GM18873 (cell line): ENCODE data around the gene IZUMO1R.
"Not testable (repeated sequence)": the region's sequence is repeated elsewhere in the genome, so short reads cannot be mapped to it uniquely, and the experiment has no call there.

ENCODE experiments used
- ATAC-seq: cut with Tn5 transposase; IDR thresholded peaks from one replicate; pipeline ENCODE4 v1.9.1; 2021; ENCODE audit warnings: mild to moderate bottlenecking, moderate library complexity, moderate number of reproducible peaks; ENCODE audit not compliant: unreplicated experiment, low FRiP score

IZUMO1R gene

DNA sequence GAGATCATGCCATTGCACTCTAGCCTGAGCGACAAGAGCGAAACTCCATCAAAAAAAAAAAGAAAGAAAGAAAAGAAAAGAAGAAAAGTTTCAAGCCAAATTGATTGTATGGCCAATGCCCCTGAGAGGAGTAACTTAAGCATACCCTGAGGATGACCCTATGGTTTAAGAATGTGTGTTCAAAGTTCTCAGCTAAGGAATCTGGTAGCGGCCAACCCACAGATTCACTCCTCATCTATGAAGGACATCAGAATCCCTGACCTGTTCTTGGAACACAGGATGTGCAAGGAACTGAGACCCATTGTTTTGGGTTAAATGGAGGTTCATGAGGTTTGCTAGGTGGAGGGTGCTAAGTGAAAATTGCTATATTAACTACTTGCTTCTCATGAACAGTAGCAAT is 18.1 kb downstream of the IZUMO1R start:
- no peak for ATAC-seq

DNA sequence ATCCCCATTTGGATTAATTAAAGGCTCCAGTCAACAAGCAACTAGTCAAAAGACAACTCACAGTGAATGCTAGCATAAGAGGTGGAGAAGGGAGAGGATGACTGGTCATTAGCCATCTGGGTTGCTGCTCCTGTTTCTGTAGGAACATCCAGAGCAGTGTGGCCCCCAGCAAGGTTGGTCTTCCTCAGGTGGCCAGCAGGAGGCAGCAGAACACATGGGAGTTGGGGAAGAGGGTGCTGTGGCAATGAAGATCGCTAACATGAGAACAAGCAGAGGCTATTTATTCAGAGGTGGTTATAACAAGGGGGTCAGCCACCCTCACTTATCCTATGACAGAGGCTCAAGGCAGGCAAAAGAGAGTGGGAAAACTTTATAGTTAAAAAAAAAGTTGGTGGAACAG is 21.3 kb downstream of the IZUMO1R start:
- ATAC-seq = peak; percentile 78

DNA sequence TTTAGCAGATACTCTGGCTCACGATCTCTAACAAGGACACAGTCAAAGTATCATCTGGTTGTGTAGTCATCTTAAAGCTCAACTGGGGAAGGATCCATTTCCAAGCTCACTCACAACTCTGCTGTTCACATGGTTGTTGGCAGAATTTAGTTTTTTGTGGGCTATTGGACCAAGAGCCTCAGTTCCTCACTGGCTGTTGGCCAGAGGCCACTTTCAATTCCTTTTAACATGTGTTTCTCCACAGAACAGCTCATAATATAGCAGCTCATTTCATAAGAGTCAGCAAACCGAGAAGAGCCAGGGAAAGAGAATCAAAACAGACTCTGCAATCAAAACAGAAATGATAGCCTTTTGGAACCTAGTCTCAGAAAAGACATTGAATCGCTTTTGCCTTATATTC is 22.6 kb downstream of the IZUMO1R start:
- ATAC-seq = no peak

DNA sequence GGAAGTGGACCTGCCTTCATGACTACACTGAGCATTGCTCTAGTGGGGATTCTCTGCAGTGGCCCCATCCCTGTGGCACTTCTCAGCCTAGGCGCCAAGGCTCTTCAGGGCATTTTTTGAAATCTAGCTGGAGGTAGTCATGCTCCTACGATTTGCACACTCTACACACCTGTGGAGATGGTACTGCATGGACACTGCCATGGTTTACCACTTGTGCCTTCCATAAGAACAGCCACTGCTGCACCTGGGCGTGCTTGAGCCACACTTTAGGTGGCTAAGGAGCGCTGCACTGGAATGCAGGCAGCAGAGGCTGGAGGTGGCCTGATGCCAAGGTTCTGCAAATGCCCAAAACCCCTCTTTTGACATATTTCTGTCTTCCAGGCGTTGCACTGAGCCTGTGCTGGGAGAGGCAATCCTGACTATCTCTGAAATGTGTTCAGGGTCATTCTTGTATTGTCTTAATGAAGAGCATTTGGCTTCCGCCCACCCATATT is 24.3 kb downstream of the IZUMO1R start:
- ATAC-seq = no peak

DNA sequence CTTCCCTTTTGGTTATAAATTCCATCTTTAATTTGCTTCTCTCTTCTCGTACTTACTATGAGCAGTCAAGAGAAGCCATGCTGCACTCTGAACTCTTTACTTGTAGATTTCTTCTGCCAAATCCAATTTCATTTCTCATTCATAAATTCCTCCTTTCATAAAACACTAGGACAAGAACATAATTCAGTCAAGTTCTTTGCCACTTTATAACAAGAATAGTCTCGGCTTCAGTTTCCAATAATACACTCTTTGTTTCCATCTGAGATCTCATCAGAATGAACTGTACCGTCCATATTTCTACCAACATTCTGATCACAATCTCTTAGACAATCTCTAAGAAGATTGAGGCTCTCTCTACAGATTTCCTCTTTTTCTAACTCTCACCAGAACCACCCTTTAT is 25.1 kb downstream of the IZUMO1R start:
- ATAC-seq = no peak

DNA sequence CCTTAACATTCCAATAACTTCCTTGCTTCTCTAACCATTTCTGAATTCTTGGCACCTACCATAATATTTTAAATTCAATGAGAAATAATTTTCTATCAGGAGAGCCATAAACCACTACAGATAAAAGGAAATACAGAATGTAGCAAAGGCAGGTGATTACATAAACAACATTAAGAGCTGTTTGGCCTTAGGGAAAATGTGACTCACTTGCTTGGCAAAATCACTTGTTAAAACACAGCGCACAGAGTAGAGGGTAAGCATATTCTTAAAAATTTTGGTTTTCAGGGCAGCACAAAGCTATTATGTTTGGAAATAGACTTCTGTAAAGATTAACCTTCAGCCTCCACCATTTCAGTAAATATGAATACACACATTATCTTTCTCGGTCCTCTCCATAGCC is 26.4 kb downstream of the IZUMO1R start:
- ATAC-seq = no peak

DNA sequence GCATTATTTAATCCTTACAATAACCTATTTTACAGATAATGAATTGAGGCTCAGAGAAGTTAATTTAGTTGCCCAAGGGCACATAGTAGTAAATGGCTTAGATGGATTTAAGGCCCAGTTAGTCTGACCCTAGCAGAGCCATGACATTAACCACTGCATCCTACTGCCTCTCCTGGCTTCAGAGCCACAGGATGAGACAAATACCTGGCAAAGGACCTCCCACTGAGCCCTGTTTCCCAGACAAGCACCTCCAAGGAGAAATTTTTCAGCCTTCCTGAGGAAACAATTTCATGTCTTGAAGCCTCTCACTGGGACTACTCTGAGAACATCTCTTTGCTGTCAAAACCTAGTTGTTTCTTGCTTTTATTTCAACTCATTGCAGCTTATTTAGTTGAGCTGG is 28.4 kb downstream of the IZUMO1R start:
- no peak for ATAC-seq

DNA sequence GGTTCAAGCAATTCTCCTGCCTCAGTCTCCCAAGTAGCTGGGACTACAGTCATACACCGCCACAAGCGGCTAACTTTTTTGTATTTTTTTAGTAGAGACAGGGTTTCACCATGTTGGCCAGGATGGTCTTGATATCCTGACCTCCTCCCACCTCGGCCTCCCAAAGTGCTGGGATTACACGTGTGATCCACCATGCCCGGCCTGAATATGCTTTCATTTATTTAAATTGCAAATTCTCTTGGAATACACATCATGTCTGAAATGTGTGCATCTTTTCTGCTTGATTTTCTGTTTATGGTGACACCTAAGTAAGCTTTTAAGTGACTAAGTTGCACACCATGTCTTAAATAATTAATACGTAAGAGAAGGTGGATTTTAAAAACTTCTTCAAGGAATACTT is 31.7 kb downstream of the IZUMO1R start:
- no peak for ATAC-seq

DNA sequence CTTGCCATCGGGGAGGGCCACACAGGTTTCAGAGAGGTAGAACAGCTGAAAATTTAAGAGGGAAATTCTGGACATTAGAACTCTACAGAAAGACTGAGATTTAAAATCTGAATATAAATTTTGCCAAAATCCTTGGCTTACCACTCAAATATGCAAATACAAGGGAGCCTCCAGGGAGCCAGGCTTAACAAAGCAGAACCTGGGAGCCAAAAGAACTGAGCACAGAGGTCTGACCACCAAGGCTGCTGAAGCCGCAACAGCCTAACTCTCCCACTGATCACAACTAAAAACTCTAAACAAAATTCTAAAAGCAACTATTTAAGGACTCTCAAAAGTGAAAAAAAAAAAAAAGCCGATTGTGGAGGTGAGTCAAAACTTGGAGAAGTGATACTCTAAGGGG is 34.3 kb downstream of the IZUMO1R start:
- ATAC-seq = no peak

DNA sequence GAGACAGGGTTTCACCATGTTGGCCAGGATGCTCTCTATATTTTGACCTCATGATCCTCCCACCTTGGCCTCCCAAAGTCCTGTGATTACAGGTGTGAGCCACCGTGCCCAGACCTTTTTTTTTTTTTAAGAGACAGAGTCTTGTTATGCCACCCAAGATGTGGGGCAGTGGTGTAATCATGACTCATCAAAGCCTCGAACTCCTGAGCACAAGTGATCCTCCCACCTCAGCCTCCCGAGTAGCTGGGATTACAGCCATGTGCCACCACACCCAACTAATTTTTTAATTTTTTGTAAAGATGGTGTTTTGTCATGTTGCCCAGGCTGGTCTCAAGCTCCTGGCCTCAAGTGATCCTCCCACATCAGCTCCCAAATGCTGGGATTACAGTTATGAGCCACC is 37.9 kb downstream of the IZUMO1R start:
- ATAC-seq = no peak

DNA sequence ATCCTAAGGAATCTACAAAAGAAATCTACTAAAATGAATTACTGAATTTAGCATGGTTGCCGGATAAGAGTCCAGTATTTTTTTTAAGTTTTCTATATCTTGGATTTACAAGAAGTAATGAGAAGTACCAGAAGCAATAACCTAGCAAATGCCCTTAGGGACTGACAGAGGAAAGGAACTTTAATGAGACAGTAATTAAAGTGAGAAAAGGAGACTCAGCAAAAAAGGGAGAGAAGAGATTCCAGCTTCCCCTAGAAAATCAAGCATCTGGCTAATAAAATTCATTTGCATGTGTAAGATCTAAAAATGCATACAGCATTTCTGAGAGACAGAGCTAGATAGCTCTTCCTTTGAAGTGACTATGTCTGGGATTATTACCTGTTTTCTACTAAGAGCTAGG is 39.1 kb downstream of the IZUMO1R start:
- ATAC-seq = no peak

DNA sequence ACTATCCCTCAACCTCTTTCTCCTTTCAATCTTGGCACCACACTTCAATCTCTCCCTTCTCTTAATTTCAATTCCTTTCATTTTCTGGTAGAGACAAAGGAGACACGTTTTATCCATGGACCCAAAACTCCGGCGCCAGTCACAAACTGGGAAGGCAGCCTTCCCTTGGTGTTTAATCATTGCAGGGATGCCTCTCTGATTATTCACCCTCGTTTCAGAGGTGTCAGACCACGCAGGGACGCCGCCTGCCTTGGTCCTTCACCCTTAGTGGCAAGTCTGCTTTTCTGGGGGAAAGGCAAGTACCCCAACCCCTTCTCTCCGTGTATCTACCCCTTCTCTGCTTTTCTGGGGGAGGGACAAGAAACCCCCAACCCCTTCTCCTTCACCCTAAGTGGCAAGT is 41.9 kb downstream of the IZUMO1R start:
- not testable (repeated sequence) for ATAC-seq

DNA sequence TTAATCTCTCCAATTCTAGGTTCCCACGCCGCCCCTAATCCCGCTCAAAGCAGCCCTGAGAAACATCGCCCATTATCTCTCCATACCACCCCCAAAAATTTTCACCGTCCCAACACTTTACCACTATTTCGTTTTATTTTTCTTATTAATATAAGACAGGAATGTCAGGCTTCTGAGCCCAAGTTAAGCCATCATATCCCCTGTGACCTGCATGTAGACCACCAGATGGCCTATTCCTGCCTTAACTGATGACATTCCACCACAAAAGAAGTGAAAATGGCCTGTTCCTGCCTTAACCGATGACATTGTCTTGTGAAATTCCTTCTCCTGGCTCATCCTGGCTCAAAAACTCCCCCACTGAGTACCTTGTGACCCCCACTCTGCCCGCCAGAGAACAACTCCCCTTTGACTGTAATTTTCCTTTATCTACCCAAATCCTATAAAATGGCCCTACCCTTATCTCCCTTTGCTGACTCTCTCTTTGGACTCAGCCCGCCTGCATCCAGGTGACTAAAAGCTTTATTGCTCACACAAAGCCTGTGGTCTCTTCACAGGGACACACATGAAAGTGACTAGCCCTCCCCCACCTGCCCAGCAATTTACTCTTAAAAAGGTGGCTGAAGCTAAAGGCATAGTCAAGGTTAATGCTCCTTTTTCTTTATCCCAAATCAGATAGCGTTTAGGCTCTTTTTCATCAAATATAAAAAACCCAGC is 46.6 kb downstream of the IZUMO1R start:
- ATAC-seq = not testable (repeated sequence)
